CD14-positive monocyte (primary cell): ENCODE measurements around the gene FGGY. TPM values are rescaled to one million over a fixed set of nuclear protein-coding genes. Genes with fewer than 3 reads are reported as not detected.

Experiments
- DNase-seq, 3 donors: peaks; one replicate each; pipeline ENCODE4 v3.0.0-alpha.2; 2011 to 2022
- H2AFZ ChIP-seq: 2 replicates; pipeline ENCODE4 v1.6.0; 2012; ENCODE audit warnings: mild to moderate bottlenecking, low read depth, low read length, inconsistent platforms; ENCODE audit not compliant: insufficient read depth, poor library complexity, severe bottlenecking
- H3K27ac ChIP-seq, 2 donors: 1 replicate in 1 of 2; 2 replicates in 1 of 2; pipeline ENCODE4 v1.5.1; 2012 to 2013; ENCODE audit warnings: low read length in 2 of 2, control low read depth in 1 of 2, inconsistent platforms in 1 of 2, low read depth in 1 of 2, mild to moderate bottlenecking in 1 of 2
- H3K27me3 ChIP-seq, 2 donors: one replicate each; pipeline versions ENCODE4 v1.6.0 to v1.6.1; 2011 to 2013; ENCODE audit warnings: low read length in 2 of 2; ENCODE audit not compliant: control insufficient read depth in 2 of 2, insufficient read depth in 2 of 2
- H3K36me3 ChIP-seq, 2 donors: replicated peaks in 1 of 2; 1 replicate in 1 of 2; 2 replicates in 1 of 2; pipeline versions ENCODE4 v1.5.1 to v1.6.1; 2012 to 2013; ENCODE audit warnings: low read length in 2 of 2, control low read depth in 1 of 2, inconsistent platforms in 1 of 2, mild to moderate bottlenecking in 1 of 2; ENCODE audit not compliant: insufficient read depth in 2 of 2, control insufficient read depth in 1 of 2
- H3K4me1 ChIP-seq, 2 donors: 1 replicate in 1 of 2; 2 replicates in 1 of 2; pipeline versions ENCODE4 v1.5.1 to v1.6.1; 2012 to 2013; ENCODE audit warnings: low read length in 2 of 2, control low read depth in 1 of 2, inconsistent platforms in 1 of 2, mild to moderate bottlenecking in 1 of 2, moderate library complexity in 1 of 2; ENCODE audit not compliant: insufficient read depth in 2 of 2, control insufficient read depth in 1 of 2
- H3K4me2 ChIP-seq: replicated peaks from 2 replicates; pipeline ENCODE3; 2012; ENCODE audit warnings: low read length, moderate library complexity, mild to moderate bottlenecking; ENCODE audit not compliant: poor library complexity, severe bottlenecking; ENCODE audit errors: extremely low read depth
- H3K4me3 ChIP-seq, 3 experiments: fragments of 200-600 bp in 1 of 3; sonication (generic) in 1 of 3; replicated peaks in 1 of 3; 1 replicate in 2 of 3; 2 replicates in 1 of 3; pipeline ENCODE4 v1.5.1; 2011 to 2013; ENCODE audit warnings: low read length in 3 of 3, mild to moderate bottlenecking in 3 of 3, control low read depth in 2 of 3, low read depth in 2 of 3, inconsistent platforms in 1 of 3, moderate library complexity in 1 of 3
- H3K79me2 ChIP-seq: 2 replicates; pipeline ENCODE4 v1.6.0; 2012; ENCODE audit warnings: mild to moderate bottlenecking, control low read depth, inconsistent platforms, low read length, moderate library complexity; ENCODE audit not compliant: insufficient read depth
- H3K9ac ChIP-seq: 2 replicates; pipeline ENCODE4 v1.6.0; 2017; ENCODE audit warnings: low read length, mild to moderate bottlenecking; ENCODE audit not compliant: insufficient read depth, poor library complexity, severe bottlenecking
- H3K9me3 ChIP-seq, 2 donors: replicated peaks in 1 of 2; 1 replicate in 1 of 2; 2 replicates in 1 of 2; pipeline versions ENCODE4 v1.5.1 to v1.6.1; 2012 to 2013; ENCODE audit warnings: low read length in 2 of 2, control low read depth in 1 of 2; ENCODE audit not compliant: control insufficient read depth in 1 of 2, insufficient read depth in 1 of 2
- H4K20me1 ChIP-seq: 2 replicates; pipeline ENCODE4 v1.6.0; 2012; ENCODE audit warnings: mild to moderate bottlenecking, low read length, control low read depth, moderate library complexity; ENCODE audit not compliant: insufficient read depth
- H3K27ac Mint-ChIP-seq, 7 donors: one replicate each; pipeline ENCODE4 v1.8.0; 2020; ENCODE audit warnings: mild to moderate bottlenecking in 7 of 7, mixed read lengths in 7 of 7, moderate library complexity in 6 of 7, inconsistent platforms in 2 of 7
- H3K27me3 Mint-ChIP-seq, 3 donors: one replicate each; pipeline ENCODE4 v1.8.0; 2021 to 2022; ENCODE audit warnings: low read depth in 3 of 3, mild to moderate bottlenecking in 3 of 3, mixed read lengths in 3 of 3, moderate library complexity in 3 of 3, inconsistent platforms in 1 of 3
- H3K36me3 Mint-ChIP-seq, 2 donors: one replicate each; pipeline ENCODE4 v1.8.0; 2020; ENCODE audit warnings: mixed read lengths in 2 of 2, inconsistent platforms in 1 of 2, mild to moderate bottlenecking in 1 of 2
- H3K4me1 Mint-ChIP-seq: one replicate; pipeline ENCODE4 v1.8.0; 2020; ENCODE audit warnings: mild to moderate bottlenecking, mixed read lengths
- H3K4me3 Mint-ChIP-seq, 2 donors: one replicate each; pipeline ENCODE4 v1.8.0; 2020; ENCODE audit warnings: mild to moderate bottlenecking in 2 of 2, mixed read lengths in 2 of 2, moderate library complexity in 1 of 2
- H3K9me3 Mint-ChIP-seq, 7 donors: one replicate each; pipeline ENCODE4 v1.8.0; 2020 to 2022; ENCODE audit warnings: mixed read lengths in 7 of 7, mild to moderate bottlenecking in 6 of 7, moderate library complexity in 6 of 7, inconsistent platforms in 2 of 7
- CTCF ChIP-seq: fragments of 200-600 bp; IDR thresholded peaks from one replicate; pipeline ENCODE4 v1.8.0; 2022; ENCODE audit warnings: antibody characterized with exemption, mild to moderate bottlenecking
- WGBS: methylation state at CpG from one replicate; pipeline ENCODE4 v1.1.5; 2013; ENCODE audit warnings: missing lambda C conversion rate; ENCODE audit not compliant: insufficient coverage; 5-methylcytosine and 5-hydroxymethylcytosine counted together
- intact Hi-C, 2 donors: fragments of 100-400 bp; cut with micrococcal nuclease; formaldehyde crosslinking; loops; one replicate each; pipeline versions ENCODE4 v1.15.0 to v1.15.1; 2023
- polyA plus RNA-seq, 3 donors: library from polyadenylated mRNA; depleted of rRNA in 1 of 3; unstranded in 2 of 3; stranded (reverse) in 1 of 3; fragments of 300-500 nt in 2 of 3; fragments of >200 nt in 1 of 3; fragmentation: Illumina TruSeq in 2 of 3; gene quantifications; 1 replicate in 2 of 3; 2 replicates in 1 of 3; pipeline ENCODE4 v1.2.3, GENCODE V29; 2012 to 2021

Gene FGGY
- polyA plus RNA-seq, 3 donors: 2.3 to 4.3 (median 2.9) TPM

DNA sequence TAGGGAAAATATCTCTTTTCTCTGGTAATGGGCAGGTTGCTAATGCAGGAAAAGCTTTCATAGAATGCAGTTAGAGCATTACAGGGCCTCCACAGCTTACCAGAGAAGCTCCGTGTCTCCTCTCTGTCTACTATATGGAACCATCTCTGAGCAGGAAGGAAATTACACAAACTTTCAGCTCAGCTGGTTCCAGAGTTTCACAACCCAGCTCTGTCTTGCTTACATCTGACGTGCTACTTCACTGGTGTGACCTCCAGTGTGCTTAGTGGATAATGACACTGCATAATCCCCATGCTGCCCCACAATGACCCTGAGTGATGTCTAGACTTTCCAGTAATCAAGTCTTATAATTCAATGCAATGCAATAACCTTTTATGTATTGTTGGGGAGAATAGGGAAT, 4.3 kb upstream of the FGGY start:
- Mint-ChIP-seq H3K9me3 (peaks cover 0 to 3% (median 0%) of the 10 kb centered on the region in 7 donors), H3K27ac (peak overlapping the region; percentile 90 to 95 (median 95)), H3K27me3 (no peaks in the 10 kb centered on the region), H3K36me3 (peaks cover 3 to 13% of the 10 kb centered on the region in 2 donors), H3K4me3 (peak overlapping the region in 1 of 2 donors; percentile 43), H3K4me1 (peaks cover 57% of the 10 kb centered on the region)
- Histone ChIP-seq H3K27me3 (no peaks in the 10 kb centered on the region), H3K9ac (peak overlapping the region; percentile 19), H3K4me3 (peak overlapping the region in 1 of 3 experiments; percentile 38), H3K79me2 (no peaks in the 10 kb centered on the region), H3K36me3 (no peaks in the 10 kb centered on the region), H3K4me1 (peaks cover 53 to 54% of the 10 kb centered on the region in 2 donors), H2AFZ (no peak overlapping the region), H4K20me1 (no peaks in the 10 kb centered on the region), H3K9me3 (no peaks in the 10 kb centered on the region), H3K27ac (peak overlapping the region in 1 of 2 donors; percentile 88), H3K4me2 (peak overlapping the region; percentile 52)
- no peak for TF ChIP-seq CTCF
- 0% methylated on average over 1 of the region's 2 CpGs for whole genome bisulfite sequencing
- intact Hi-C loops: loop anchor here (5.0 to 10.0 kb wide), 6 partner anchors 148 to 510 kb away; partner anchors contain the start of gene JUN (in 1 of the 2)
- DNase-seq: peak; percentile 94 to 100 (median 97)

- Histone ChIP-seq H3K36me3 (no peaks in the 10 kb centered on the region), H3K4me3 (peak overlapping the region in 1 of 3 experiments; percentile 18), H3K27me3 (no peaks in the 10 kb centered on the region), H3K9ac (peak overlapping the region; percentile 19), H3K4me2 (peak overlapping the region; percentile 1), H3K79me2 (peaks cover 4% of the 10 kb centered on the region), H4K20me1 (no peaks in the 10 kb centered on the region), H3K27ac (peak overlapping the region in 1 of 2 donors; percentile 88), H2AFZ (no peak overlapping the region), H3K4me1 (peaks cover 58 to 60% of the 10 kb centered on the region in 2 donors), H3K9me3 (no peaks in the 10 kb centered on the region)
- intact Hi-C loops: loop anchor here (5.0 to 10.0 kb wide), 6 partner anchors 148 to 511 kb away; partner anchors contain the start of gene JUN (in 1 of the 2)
- Mint-ChIP-seq H3K27me3 (peaks cover 0 to 3% (median 0%) of the 10 kb centered on the region in 3 donors), H3K36me3 (peaks cover 3 to 13% of the 10 kb centered on the region in 2 donors), H3K4me3 (no peak overlapping the region), H3K9me3 (peaks cover 0 to 3% (median 0%) of the 10 kb centered on the region in 7 donors), H3K4me1 (peaks cover 63% of the 10 kb centered on the region), H3K27ac (peak overlapping the region; percentile 90 to 95 (median 95))
- TF ChIP-seq CTCF: no peak
- no CpG with 5 or more reads among the region's 2 CpGs for WGBS
- DNase-seq: peak; percentile 14 to 54 (median 43)
Observed at GRCh38 chr1:59293206-59293605, 3.7 kb upstream of the FGGY start.
